ENCODE data around the gene BICC1.
"Not testable (repeated sequence)": the region's sequence is repeated elsewhere in the genome, so short reads cannot be mapped to it uniquely, and the experiment has no call there.

The BICC1 gene

GRCh38 chr10:58567652-58568051, 55.0 kb downstream of the BICC1 start:
- DNase-seq, result no peak

DNA sequence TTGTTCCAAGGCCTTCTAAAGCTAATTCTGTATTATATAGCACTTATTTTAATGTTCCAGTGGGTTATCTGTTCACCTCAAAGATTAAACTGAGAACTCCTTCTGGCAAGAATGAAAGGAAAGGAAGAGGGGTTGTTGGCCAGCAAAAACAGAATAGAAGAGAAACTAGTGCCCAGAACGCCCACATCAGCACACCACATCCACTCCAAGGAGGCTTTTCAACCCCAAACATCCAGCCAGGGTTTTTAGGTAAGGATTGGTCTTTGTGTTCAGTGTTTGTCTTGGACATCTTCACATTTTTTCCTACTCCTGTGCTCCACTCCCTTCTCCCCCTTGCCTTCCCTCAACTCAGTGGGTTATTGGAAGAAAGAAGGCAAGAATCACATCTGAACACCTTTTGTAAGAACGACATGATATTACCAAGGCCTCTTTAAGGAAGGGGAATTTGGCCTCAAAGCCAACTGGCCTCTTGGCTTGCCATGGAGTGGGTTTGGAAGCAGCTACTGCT, 55.8 kb downstream of the BICC1 start:
- no peak for DNase-seq

GRCh38 chr10:58570307-58570723, 57.6 kb downstream of the BICC1 start:
- DNase-seq, result peak; percentile 50

DNA sequence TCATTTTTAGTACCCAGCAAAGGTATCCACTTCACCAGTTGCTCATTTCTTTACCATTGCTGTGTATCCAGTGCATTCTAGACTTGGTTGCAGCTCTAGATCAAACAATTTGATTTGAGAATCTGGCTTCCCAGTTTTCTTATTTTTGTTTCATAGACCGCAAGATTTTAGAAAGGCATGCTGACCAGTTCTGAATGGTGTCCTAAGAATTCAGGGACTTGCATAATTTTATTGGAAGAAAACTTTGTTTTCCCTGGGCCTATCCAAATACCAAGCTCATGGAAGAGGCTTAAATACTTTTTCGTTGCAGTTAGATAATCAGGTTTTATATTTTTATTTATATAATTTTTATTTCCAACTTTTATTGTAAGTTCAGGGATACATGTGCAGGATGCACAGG, 58.3 kb downstream of the BICC1 start:
- no peak for DNase-seq

- no peak for DNase-seq
Observed at GRCh38 chr10:58573144-58573543, 60.5 kb downstream of the BICC1 start.

DNA sequence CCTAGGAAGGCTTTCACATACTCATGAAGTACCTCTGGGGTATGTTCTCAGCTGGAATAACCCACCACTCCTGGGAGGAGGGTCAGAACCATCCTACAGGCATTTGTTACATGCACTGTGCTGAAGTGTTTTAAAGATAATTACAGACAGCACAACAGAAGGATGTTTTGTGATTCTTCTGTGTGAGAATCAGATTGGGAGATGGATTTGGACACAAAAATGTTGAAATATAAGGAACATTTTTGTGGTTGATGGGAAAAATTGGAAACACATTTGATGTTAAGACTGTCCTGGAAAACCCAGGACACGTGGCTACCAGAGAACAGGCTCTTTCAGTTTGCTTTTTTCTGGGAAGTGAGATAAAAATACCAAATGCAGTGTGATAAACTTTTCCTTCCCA, 61.4 kb downstream of the BICC1 start:
- no peak for DNase-seq

DNA sequence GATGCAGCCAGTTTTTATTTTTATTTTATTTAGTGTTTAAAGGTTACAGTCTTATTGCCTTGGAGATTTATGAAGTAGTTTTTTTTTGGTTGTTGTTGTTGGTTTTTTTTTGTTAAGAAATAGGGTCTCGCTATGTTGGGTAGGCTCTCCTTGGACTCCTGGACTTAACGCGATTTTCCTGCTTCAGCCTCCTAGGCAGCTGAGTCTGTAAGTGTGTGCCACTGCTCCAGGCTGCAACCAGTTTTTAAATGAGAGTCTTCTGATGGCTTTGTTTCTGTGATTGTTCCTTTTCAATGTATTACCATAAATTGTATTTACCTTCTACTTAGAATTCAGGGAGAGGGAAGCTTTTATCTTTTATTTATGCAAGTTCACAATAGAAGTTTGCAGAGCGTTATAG, 62.8 kb downstream of the BICC1 start:
- no peak for DNase-seq

DNA sequence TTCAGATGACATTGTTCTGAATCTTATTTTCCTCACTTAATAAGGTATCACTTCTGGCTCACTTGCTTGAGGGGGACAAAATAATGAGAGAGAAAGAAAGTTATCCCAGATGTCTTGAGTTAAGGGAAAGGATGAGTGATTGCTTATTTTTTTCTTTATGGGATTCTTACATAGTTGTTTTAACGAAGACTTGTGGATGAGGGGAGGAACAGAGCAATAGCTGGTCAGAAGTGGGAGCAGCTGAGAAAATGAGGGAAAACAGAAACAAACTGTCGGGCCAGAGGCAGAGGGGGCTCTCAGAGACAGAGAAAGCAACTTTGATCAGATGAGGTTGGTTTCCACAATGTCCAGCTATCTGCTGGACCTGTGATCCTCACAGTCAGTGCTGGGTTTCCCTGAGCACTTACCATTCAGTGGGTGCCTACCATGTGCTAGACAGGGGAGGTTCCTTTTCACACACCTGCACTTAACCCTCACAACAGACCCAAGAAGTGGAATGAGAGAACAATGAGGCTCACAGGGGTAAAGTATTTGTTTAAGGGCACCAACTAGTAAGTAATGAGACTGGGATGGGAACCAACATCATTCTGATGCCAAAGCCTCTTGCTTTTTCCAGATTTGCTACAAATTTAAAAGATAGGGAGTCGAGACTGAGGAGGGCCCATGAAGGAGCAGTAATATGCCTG, 64.2 kb downstream of the BICC1 start:
- no peak for DNase-seq

- peak; percentile 73 for DNase-seq
Observed at GRCh38 chr10:58577437-58577777, 64.7 kb downstream of the BICC1 start.

DNA sequence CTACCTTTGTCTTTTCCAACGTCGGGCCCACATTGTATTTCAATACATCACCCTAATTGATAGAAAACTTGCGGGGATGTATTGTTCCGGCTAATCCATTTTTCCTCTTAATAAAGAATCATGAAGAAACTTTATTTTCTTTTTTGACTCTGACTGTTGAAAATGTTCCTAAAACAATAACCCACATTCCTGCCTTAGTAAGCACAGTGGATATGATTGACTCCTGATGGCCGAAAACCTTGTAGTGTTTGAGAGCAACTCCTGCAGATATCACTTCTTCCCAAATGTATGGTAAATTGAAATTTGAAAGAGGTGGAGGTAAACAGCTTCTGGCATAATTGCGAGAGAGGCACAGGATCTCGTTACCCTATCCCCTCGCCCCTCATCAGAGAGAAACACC, 65.7 kb downstream of the BICC1 start:
- DNase-seq, result no peak

DNA sequence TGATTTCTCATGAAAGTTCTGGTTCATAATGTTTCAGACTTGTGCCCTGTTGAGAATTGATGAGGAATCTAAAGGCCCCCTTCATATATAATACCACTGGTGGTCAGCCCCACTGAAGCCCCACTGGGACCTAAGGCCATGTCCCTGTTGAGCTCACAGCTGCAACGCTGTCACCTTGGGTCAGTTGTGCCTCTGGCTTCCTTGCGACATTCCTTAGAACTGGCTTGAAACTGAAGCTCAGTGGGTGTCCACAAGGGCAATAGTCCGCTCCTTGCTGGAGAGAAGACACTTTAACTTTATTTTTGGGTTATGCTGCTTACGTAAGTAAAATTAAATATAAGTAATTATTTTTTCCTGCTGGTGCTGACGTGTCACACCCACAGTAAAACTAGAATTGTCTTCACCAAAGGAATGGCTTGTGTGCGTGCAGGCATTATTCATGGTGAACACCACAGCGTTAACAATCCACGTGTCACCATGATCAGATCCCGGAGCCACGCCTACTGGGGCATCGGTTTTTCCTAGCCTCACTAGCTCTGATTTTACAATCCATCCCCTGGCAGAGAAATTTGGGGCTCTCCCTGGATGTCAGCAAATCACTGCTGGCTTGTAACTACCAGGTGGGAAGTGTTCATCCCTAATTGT, 66.5 kb downstream of the BICC1 start:
- DNase-seq, result no peak

- DNase-seq, result no peak
Observed at GRCh38 chr10:58582045-58582444, 69.4 kb downstream of the BICC1 start.

DNA sequence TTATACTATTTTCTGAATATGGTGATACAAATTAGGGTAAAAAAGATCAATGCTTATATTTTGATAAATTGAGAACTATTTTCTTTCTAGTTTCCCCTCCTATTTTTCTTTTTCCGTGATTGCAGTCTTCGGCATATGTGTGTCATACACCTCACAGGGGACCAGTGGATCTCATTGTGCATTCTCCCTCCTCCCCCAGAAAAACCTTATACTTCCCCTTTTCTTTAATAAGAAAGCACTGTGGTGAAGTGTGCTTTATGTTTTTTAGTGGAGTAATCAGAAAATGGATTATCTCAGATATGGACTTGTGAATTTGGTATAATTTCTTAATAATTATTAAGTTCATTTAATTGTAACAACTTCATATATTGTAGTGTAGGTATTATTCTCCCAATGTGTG, 72.8 kb downstream of the BICC1 start:
- DNase-seq, result peak; percentile 44

- DNase-seq, result no peak
Observed at GRCh38 chr10:58586282-58587245, 73.9 kb downstream of the BICC1 start.

DNA sequence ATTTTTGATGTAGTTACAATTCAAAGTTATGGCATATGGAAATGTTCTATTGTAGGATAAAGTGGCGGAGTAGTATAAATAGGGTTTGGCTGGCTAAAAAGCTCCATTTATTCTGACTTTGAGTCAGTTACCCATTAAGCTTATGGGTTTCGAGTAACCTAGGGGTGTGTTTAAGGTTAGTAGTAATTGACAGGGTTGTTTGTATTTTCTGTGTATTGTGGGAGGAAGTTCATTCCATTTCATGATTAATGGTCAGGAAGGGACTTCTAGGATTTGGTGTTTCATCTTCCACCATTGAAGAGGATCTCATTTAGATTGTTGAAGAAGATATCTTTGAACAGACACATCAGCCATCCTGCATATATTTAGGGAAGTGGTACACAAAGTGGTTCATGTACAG, 75.0 kb downstream of the BICC1 start:
- DNase-seq, result no peak

DNA sequence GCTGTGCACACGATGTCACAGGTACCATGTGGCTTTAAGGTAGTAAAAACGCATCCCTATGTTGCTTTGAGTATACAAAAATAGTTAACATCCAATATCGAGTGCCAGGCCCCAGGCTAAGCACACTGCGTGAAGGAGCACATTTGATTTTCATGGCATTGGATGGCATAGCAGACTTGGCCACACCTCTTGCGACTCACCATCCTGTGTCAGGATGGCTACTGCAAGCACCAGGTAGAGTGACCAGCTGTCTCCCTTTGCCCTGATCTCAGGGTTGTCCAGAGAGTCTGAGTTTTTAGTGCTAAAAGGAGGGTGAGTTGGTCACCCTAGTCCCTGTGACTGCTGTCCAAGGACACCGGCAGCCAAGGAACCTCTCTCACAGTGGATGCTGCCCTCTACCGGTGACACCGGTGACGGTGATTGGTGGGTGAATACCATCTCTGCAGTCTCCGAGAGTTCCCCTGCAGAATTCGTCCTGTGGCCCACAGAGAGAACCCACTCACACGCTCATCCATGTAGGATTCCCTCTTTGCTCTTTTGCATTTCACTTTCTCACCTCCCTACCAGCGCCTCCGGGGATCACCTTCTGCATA, 76.1 kb downstream of the BICC1 start:
- DNase-seq, result no peak

DNA sequence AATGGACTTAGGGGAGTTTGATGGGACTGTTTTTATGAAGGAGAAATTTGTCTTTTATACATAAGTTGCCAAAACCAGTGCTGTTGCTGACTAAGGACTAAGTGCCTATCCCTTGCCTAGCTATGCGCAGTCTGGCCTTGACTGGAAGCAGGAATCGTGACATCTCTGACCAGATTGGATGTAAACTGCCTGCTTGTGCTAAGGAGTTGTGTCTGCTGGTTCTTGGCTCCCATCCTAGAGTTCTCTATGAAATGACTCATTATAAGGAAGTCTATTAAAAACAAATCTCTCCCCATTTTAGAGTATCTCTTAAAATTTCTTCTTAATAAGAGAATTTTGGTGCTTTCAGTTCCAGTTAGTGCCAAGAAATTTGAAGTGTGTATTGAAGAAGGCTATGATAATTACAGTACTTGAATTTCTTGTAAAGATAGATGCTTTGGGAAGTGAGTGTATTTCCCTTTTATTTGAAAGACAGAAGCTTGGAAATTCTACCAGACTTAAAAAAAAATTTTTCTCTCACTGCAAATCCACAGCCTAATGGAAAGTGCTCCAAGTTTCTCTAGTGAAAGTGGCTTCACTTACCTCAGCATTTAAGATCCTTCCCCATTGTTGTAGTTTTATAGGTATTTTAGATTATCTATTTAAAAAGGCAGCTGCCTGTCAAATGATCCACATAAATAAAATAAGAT, 77.6 kb downstream of the BICC1 start:
- DNase-seq, result peak; percentile 31

- no peak for DNase-seq
Observed at GRCh38 chr10:58590924-58591323, 78.3 kb downstream of the BICC1 start.

DNA sequence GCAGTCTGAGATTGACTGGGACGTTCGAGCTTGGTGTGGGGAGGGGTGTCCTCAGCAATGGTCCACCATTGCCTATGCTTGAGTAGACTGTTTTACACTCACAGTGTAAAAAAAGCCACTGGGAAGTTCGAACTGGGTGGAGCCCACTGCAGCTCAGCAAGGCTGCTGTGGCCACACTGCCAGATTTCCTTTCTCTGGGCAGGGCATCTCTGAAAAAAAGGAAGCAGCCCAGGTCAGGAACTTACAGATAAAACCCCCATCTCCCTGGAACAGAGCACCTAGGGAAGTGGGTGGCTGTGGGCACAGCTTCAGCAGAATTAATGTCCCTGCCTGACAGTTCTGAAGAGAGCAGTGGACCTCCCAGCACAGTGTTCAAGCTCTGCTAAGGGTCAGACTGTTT, 80.3 kb downstream of the BICC1 start:
- peak; percentile 20 for DNase-seq

- not testable (repeated sequence) for DNase-seq
Observed at GRCh38 chr10:58597211-58597610, 84.5 kb downstream of the BICC1 start.

- no peak for DNase-seq
Observed at GRCh38 chr10:58599927-58600553, 87.4 kb downstream of the BICC1 start.

- no peak for DNase-seq
Observed at GRCh38 chr10:58608351-58608750, 95.7 kb downstream of the BICC1 start.
